SJSA1 (cell line): ENCODE measurements around the gene ABCA6. TPM values are rescaled to one million over a fixed set of nuclear protein-coding genes. Genes with fewer than 3 reads are reported as not detected.

Experiments used
- DNase-seq, 2 experiments: peaks; one replicate each; pipeline ENCODE4 v3.0.0-alpha.2; 2015 to 2020; ENCODE audit warnings: low spot score in 2 of 2, low read depth in 1 of 2
- H3K27ac ChIP-seq: fragments of 250-450 bp; sonication (Bioruptor Pico); 2 replicates; pipeline ENCODE4 v1.5.1; 2020; ENCODE audit warnings: mild to moderate bottlenecking, moderate library complexity
- H3K27me3 ChIP-seq: fragments of 250-450 bp; sonication (Bioruptor Pico); replicated peaks from 2 replicates; pipeline ENCODE4 v1.5.1; 2020; ENCODE audit warnings: mild to moderate bottlenecking, moderate library complexity
- H3K36me3 ChIP-seq: fragments of 250-450 bp; sonication (Bioruptor Pico); 2 replicates; pipeline ENCODE4 v1.5.1; 2020; ENCODE audit warnings: mild to moderate bottlenecking
- H3K4me1 ChIP-seq: fragments of 250-450 bp; sonication (Bioruptor Pico); replicated peaks from 2 replicates; pipeline ENCODE4 v1.6.1; 2021; ENCODE audit warnings: mild to moderate bottlenecking
- H3K4me3 ChIP-seq: fragments of 250-450 bp; sonication (Bioruptor Pico); 2 replicates; pipeline ENCODE4 v1.5.1; 2020; ENCODE audit warnings: mild to moderate bottlenecking
- H3K9me3 ChIP-seq: fragments of 250-450 bp; sonication (Bioruptor Pico); replicated peaks from 2 replicates; pipeline ENCODE4 v1.5.1; 2020; ENCODE audit warnings: mild to moderate bottlenecking
- total RNA-seq: library from RNA; depleted of rRNA; stranded (reverse); fragments of >200 nt; shearing (Covaris generic); gene quantifications from 2 replicates; pipeline ENCODE4 v1.2.3, GENCODE V29; 2014

The ABCA6 gene
- total RNA-seq, 1 experiment from 2014 or later = not detected

DNA sequence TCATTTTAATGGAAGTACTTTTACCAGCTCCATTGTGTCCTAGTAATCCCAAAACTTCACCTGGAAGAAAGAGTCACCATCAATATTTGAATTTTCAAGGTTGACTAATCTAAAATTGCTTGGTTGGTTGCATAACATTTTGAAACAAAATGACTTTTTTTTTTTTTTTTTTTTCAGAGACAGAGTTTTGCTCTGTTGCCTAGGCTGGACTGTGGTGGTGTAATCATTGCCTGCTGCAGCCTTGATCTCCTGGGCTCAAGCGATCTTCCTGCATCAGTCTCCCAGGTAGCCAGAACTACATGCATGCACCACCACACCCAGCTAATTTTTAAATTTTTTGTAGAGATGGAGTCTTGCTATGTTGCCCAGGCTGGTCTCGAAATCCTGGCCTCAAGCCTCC lies 12.6 kb upstream of the ABCA6 start:
- Histone ChIP-seq H3K27me3 (no peaks in the 10 kb centered on the region), H3K27ac (no peak overlapping the region), H3K36me3 (no peaks in the 10 kb centered on the region)

DNA sequence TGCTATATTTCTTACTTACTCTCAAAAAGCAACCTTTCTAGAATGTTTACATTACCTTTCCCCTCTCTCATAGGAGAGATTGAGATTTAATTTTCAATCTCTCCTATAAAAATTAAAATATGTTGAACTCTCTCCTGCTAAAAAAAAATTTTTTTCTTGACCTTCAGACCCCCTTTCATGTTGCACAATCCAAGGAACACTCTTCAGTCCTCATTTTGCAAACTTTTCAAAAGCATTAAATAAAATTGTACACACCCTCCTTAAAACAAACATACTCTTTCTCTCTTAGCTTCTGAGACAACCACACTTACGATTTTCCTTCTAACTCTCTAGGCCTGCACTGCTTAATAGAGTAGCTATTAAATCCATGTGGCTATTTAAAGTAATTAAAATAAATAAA lies 8.6 kb upstream of the ABCA6 start:
- no peaks in the 10 kb centered on the region for H3K27me3 ChIP-seq
- no peak overlapping the region for H3K27ac ChIP-seq
- no peaks in the 10 kb centered on the region for H3K36me3 ChIP-seq
- no peak overlapping the region for H3K4me3 ChIP-seq
- H3K4me1 ChIP-seq = no peaks in the 10 kb centered on the region
- H3K9me3 ChIP-seq = no peaks in the 10 kb centered on the region
- DNase-seq = no peak

More for the DNA sequence above, 12.6 kb upstream of the ABCA6 start:
- H3K4me3 ChIP-seq = no peak overlapping the region
- no peaks in the 10 kb centered on the region for H3K9me3 ChIP-seq
- DNase-seq = no peak
- H3K4me1 ChIP-seq = no peaks in the 10 kb centered on the region

DNA sequence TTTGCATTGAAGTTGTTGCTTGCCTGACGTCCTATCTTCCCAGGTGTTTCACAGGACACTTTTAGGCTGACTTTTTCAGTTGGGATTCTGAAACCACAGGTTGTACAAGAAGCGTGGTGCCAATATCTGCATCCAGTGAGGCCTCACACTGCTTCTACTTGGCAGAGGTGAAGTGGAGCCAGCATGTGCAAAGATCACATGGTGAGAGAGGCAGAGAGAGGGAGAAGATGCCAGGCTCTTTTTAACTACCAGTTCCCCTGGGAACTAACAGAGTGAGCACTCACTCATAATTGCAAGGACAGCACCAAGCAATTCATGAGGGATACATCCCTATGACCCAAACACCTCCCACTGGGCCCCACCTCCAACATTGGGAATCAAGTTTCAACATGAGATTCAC lies 5.8 kb upstream of the ABCA6 start:
- H3K36me3 ChIP-seq = no peaks in the 10 kb centered on the region
- DNase-seq = no peak
- H3K9me3 ChIP-seq = no peaks in the 10 kb centered on the region
- no peak overlapping the region for H3K4me3 ChIP-seq
- H3K4me1 ChIP-seq = no peaks in the 10 kb centered on the region
- no peak overlapping the region for H3K27ac ChIP-seq
- H3K27me3 ChIP-seq = no peaks in the 10 kb centered on the region

DNA sequence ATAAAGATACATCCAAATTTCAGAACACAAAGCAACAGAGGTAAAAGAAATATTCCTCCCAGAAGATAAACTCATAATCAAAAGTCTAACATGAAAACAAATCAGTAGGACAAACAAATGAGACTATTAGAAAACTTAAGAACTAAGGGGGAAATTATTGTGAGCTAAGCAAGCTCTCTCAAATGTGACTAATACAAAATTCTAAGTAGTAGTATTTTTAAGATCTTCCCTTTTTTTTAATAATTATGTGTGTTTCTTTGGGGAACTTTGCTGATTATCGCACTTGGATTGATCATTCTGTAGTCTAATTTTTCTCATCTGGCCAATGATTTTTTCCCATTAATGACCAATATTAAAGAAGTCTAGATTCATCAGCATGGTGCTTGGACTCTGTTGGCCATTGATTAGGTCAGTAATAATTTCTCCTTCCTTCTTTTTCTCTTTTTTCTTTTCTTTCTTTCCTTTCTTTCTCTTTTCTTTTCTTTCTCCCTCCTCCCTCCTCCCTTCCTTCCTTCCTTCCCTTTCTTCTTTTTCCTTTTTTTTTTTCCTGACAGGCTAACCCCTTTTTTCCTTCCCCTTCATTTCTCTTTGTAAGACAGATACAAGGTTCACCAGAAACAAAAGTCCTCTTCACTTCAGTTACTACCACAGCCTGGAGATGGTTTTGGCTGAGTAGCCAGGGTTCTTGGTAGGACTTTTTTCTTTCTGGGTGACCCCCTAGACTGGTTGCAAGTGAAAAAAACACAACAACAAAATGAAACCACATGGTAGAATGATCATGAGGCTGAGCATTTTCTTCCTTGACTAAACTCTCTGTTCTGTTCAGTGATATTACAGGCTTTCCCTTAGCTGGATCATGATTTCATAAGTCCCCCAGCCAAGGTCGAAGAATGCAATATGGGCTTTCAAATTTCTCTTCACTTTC lies 2.9 kb upstream of the ABCA6 start:
- Histone ChIP-seq H3K36me3 (no peaks in the 10 kb centered on the region), H3K27me3 (no peaks in the 10 kb centered on the region), H3K4me1 (no peaks in the 10 kb centered on the region; the same call in 1 of the 2 replicates), H3K9me3 (no peaks in the 10 kb centered on the region), H3K27ac (no peak overlapping the region), H3K4me3 (no peak overlapping the region)
- DNase-seq = no peak

DNA sequence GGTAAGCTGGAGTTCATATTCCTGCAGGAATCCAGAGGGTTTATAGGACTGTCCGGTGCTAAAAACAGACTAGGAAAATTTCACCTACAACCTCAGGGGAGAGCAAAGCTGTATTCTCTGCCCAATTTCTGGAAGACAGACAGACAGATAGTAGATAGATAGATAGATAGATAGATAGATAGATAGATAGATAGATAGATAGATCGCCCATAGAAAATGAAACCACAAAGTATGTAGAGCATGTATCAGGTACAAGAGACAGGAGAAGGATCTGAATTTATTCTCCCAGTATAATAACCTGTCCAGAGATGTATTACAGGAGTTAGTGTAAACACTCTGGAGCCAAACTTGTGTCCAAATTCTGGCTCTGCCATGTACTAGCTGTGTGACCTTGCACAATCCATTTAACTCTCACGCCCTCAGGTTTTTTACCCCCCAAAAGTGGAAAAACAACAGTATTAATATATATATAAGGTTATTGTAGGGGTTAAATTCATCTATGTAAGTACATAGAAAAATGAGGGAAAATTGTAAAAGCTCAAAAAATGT lies 2.1 kb upstream of the ABCA6 start:
- Histone ChIP-seq H3K4me1 (no peaks in the 10 kb centered on the region; the same call in 1 of the 2 replicates), H3K27ac (no peak overlapping the region), H3K36me3 (no peaks in the 10 kb centered on the region), H3K4me3 (no peak overlapping the region), H3K27me3 (no peaks in the 10 kb centered on the region), H3K9me3 (no peaks in the 10 kb centered on the region)
- DNase-seq = no peak

DNA sequence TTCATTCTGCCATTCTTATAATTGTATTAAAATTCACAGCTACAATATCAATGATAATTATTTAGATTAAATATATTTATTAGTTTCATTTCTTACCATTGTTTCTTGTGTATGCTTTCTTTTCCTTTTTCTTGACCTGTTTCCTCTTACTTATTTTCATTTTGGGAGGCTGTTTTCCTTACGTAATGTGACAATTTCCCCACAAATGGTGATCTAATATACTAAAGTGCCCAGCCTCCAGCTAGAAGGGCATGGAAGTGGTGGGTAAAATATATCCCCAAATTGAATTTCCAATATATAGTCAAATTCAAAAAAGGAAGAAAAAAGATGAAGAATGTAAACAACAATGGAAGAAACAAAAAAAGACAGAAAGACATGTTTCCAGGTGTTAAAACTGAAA lies 1.5 kb upstream of the ABCA6 start:
- Histone ChIP-seq H3K27me3 (no peaks in the 10 kb centered on the region), H3K4me3 (no peak overlapping the region), H3K36me3 (no peaks in the 10 kb centered on the region), H3K4me1 (no peaks in the 10 kb centered on the region; the same call in 1 of the 2 replicates), H3K9me3 (no peaks in the 10 kb centered on the region), H3K27ac (no peak overlapping the region)
- DNase-seq = no peak

DNA sequence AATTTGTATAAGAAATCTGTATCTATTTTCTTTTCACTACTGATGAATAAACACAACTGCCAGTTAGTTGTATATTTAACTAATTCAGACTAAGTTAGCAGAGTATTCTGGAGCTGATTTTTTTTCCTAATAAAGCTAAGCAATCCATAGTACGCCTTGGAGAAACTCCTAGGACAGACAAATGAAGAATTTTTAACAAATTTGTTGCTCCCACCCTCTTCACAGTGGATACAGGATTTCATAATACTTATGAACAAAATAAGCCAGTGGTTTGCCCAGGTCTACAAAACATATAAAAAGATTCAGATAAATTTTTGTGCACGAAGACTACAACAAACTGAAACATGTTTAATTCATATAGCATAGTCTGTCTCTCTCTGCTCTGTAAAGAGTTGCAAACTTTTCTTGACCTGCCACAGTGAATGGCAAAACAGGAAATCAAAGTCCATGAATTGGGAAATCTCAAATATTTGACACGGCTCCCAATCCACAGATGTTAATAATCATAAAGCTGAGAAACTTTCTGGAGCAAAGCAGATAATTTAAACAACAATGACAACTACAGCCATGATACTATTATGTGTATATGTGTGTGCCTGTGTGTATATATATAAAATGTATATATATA lies 594 bp upstream of the ABCA6 start:
- H3K27me3 ChIP-seq = no peaks in the 10 kb centered on the region
- H3K4me1 ChIP-seq = no peaks in the 10 kb centered on the region; the same call in 1 of the 2 replicates
- no peaks in the 10 kb centered on the region for H3K9me3 ChIP-seq
- DNase-seq = no peak
- H3K27ac ChIP-seq = no peak overlapping the region
- H3K36me3 ChIP-seq = no peaks in the 10 kb centered on the region
- no peak overlapping the region for H3K4me3 ChIP-seq

DNA sequence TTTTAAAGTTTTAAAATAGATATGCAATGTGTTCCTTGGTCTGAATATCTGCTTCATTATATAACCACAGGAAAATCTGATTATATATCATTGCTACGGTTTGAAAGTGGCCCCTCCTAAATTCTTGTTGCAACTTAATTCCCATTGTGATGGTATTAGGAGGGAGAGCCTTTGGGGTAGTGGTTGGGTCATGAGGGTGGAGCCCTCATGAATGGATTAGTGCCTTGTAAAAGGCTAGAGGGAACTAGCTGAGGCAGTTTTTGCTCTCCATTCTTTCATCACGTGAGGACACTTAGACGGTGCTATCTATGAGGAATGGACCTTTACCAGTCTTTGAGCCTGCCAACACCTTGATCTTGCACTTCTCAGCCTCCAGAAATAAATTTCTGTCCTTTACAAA lies 7.6 kb downstream of the ABCA6 start:
- Histone ChIP-seq H3K4me3 (no peak overlapping the region), H3K36me3 (no peaks in the 10 kb centered on the region), H3K27me3 (no peaks in the 10 kb centered on the region), H3K9me3 (no peaks in the 10 kb centered on the region; the same call in 1 of the 2 replicates), H3K27ac (no peak overlapping the region), H3K4me1 (no peaks in the 10 kb centered on the region)
- DNase-seq = no peak

DNA sequence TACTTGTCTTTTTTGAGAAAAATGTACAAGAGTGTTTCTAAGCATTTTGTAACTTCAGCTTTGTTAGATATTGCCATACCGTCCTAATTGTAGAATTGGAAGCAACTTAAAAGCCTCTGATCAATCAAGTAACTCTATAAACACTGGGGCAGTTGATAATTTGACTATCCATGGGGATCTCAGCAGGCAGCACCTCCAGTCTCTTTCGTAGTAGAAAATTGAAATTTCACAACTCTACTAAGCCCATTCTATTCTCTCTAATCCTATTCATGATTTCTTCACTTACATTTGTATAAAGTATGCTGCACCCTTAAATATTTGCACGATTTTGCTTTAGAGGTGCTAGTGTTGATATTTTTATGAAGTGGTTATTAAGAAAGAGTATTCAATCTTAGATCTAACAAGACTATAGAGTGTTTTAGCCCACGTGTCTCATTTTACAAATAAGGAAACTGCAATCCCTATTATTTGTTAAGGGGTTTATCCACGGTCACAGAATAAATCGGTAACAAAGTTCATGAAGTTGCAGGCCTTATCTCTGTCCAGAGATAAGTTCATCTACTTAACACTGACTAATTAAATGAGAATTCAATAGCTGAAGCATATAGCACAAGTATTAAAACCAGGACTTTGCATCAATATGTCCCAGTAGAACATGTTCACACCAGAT lies 10.9 kb downstream of the ABCA6 start:
- DNase-seq = no peak
- H3K4me1 ChIP-seq = no peaks in the 10 kb centered on the region
- no peaks in the 10 kb centered on the region for H3K27me3 ChIP-seq
- no peaks in the 10 kb centered on the region; the same call in 1 of the 2 replicates for H3K9me3 ChIP-seq
- no peaks in the 10 kb centered on the region for H3K36me3 ChIP-seq
- H3K27ac ChIP-seq = no peak overlapping the region
- no peak overlapping the region for H3K4me3 ChIP-seq

DNA sequence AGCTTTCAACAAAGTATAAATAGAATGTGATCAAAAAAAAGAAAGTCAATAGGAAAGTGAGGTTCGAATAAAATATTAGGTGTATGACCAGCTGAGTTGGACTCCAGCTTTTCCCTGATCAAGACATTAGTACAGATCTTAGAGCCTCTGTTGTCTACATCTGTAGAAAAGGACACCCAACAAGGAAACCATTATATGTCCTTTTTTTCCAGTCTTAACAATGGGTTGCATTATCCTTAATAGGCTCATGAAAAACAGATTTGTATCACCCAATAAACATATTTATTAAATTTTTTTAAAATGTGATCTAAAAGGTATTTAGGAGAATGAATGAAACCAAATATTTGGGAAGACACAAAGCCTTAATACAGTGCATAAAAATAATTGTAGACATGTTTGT lies 18.1 kb downstream of the ABCA6 start:
- Histone ChIP-seq H3K4me1 (no peaks in the 10 kb centered on the region), H3K36me3 (no peaks in the 10 kb centered on the region), H3K27ac (no peak overlapping the region), H3K9me3 (no peaks in the 10 kb centered on the region), H3K27me3 (no peaks in the 10 kb centered on the region), H3K4me3 (no peak overlapping the region)
- DNase-seq = no peak

DNA sequence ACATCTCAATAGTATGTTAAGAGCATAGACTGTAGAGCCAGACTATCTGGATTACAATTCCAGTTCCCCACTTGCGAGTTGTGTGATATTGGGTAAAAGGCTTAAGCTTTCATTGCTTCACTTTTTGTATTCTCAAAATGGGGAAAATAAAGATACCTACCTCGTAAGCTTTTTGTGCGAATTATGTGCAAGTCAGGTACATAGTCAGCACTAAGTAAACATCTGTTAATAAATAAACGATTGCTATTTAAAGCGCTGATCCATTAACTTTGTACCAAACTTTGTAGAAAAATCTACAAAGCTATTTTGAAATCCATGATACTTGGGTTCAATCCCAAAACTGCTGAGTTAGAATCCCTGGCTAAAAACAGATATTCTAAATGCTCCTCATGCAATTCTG lies 19.6 kb downstream of the ABCA6 start:
- Histone ChIP-seq H3K27me3 (no peaks in the 10 kb centered on the region), H3K4me1 (no peaks in the 10 kb centered on the region), H3K9me3 (no peaks in the 10 kb centered on the region), H3K4me3 (no peak overlapping the region), H3K36me3 (no peaks in the 10 kb centered on the region), H3K27ac (no peak overlapping the region)
- DNase-seq = no peak

DNA sequence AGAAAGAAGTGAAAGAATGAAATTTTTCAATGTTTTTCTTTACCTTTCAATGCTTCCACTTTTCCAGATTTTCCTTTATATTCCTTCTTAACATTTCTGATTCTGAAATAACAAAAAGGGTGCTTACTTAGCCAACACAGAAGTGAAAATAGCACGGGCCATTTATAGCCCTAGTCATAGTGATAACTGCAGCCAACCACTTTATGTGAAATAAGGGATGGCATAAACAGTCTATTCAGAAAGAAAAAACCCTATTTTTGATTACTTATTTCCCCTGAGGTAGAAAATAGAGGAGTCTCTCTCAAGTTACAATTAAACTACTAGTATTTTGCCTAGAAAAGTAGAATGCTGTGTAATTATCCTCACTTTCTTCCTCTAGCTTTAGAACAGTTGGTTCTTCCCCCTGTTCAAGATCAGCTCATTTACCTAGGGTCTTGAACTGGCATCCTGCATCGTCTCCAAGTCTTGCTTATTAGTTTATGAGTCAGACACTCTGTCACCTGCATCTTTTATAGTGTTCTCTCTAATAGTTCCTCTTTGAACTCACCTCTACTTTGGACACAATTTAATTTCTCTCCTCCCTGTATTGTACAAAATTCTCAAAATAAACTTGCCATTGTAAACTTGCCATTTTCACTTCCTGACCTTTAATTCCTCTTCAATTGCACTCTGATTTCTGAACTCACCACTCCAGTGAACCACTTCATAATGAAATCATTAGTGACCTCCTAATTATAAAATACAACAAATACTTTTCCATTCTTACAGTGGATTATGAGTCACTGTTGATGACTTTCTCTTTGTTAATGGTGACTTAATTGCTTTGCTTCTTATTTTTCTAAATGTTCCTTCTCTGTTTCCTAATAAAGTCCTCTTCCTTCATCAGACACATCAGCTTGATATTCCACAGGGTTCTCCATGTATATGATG lies 23.6 kb downstream of the ABCA6 start:
- H3K27ac ChIP-seq = no peak overlapping the region
- no peaks in the 10 kb centered on the region for H3K36me3 ChIP-seq
- DNase-seq = no peak
- H3K4me1 ChIP-seq = no peaks in the 10 kb centered on the region
- no peaks in the 10 kb centered on the region for H3K27me3 ChIP-seq
- H3K9me3 ChIP-seq = no peaks in the 10 kb centered on the region
- H3K4me3 ChIP-seq = no peak overlapping the region

DNA sequence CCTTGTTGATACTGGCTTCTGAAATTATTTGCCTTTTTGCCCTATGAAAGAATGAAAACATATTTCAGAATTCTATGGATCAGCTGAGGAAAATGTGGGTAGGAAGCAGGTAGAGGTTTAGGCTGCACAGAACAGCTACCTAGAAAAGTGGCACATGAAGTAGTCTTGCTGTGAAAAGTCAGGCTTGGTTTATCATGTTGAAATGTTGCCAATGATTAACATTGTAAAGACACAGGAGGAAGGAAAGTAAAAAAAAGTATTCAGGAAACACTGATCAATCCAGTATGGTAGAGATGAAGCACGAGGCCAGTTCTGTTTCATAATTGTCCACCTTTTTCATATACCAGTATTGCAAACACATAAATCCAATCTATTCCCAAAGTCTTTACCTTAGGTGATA lies 29.9 kb downstream of the ABCA6 start:
- Histone ChIP-seq H3K4me3 (no peak overlapping the region), H3K9me3 (no peaks in the 10 kb centered on the region), H3K27ac (no peak overlapping the region), H3K4me1 (no peaks in the 10 kb centered on the region), H3K36me3 (no peaks in the 10 kb centered on the region), H3K27me3 (no peaks in the 10 kb centered on the region)
- no peak for DNase-seq
